Gastrocnemius medialis (tissue), 4 donors: ENCODE results near the gene NCL. TPM values are rescaled to one million over a fixed set of nuclear protein-coding genes. Genes with fewer than 3 reads are reported as not detected.

ENCODE experiments used
- ATAC-seq, 2 donors: fragments of 150-250 bp; one replicate each; pipeline ENCODE4 v1.9.1; 2016
- DNase-seq, 2 donors: peaks; one replicate each; pipeline ENCODE4 v3.0.0-alpha.2; 2019
- H3K27ac ChIP-seq, 4 donors: fragments of 200-600 bp; sonication (generic); 1 replicate in 1 of 4; 2 replicates in 3 of 4; pipeline ENCODE4 v1.5.1; 2016 to 2018; ENCODE audit warnings: mild to moderate bottlenecking in 2 of 4, moderate library complexity in 1 of 4
- H3K27me3 ChIP-seq, 3 donors: fragments of 200-600 bp; sonication (generic) in 2 of 3; 1 replicate in 1 of 3; 2 replicates in 2 of 3; pipeline versions ENCODE4 v1.5.1 to v1.6.0; 2016 to 2019; ENCODE audit warnings: mild to moderate bottlenecking in 1 of 3, moderate library complexity in 1 of 3
- H3K36me3 ChIP-seq, 2 donors: fragments of 200-600 bp; sonication (generic) in 1 of 2; one replicate each; pipeline ENCODE4 v1.5.1; 2017 to 2018
- H3K4me1 ChIP-seq, 2 donors: fragments of 200-600 bp; sonication (generic) in 1 of 2; one replicate each; pipeline ENCODE4 v1.5.1; 2016 to 2017; ENCODE audit warnings: mild to moderate bottlenecking in 2 of 2
- H3K4me3 ChIP-seq, 4 donors: fragments of 200-600 bp; sonication (generic) in 3 of 4; 1 replicate in 1 of 4; 2 replicates in 3 of 4; pipeline ENCODE4 v1.5.1; 2016 to 2019; ENCODE audit warnings: mild to moderate bottlenecking in 2 of 4
- H3K9me3 ChIP-seq, 3 donors: fragments of 200-600 bp; sonication (generic) in 2 of 3; 1 replicate in 1 of 3; 2 replicates in 2 of 3; pipeline ENCODE4 v1.5.1; 2016 to 2019
- POLR2A ChIP-seq, 2 donors: fragments of 450-650 bp; IDR thresholded peaks; one replicate each; pipeline ENCODE4 v1.6.1; 2017; ENCODE audit warnings: antibody characterized with exemption in 2 of 2, mild to moderate bottlenecking in 2 of 2, moderate library complexity in 2 of 2
- in situ Hi-C, 4 donors: fragments of 200-750 bp; cut with MboI; loops; one replicate each; pipeline versions ENCODE4 v1.15.0 to v1.8.0; 2017; ENCODE audit warnings: low sequenced_read_pairs in 4 of 4
- intact Hi-C: fragments of 100-400 bp; cut with DNase I; formaldehyde crosslinking; loops from one replicate; pipeline ENCODE4 v1.15.1; 2023; ENCODE audit warnings: low total_unique reads
- total RNA-seq, 4 donors: library from RNA; depleted of rRNA; stranded (reverse); fragments of >200 nt; gene quantifications; one replicate each; pipeline versions ENCODE4 v1.1.0 to v1.2.3, GENCODE V29; 2016
- TF ChIP-seq, protein P1 (sequence below), 5 experiments: fragments of 450-650 bp in 3 of 5; fragments of 200-600 bp in 2 of 5; sonication (generic) in 2 of 5; IDR thresholded peaks in 4 of 5; conservative IDR thresholded peaks in 1 of 5; 1 replicate in 4 of 5; 2 replicates in 1 of 5; pipeline ENCODE4 v1.5.1; 2016 to 2019; ENCODE audit warnings: antibody characterized with exemption in 5 of 5, mild to moderate bottlenecking in 3 of 5, moderate library complexity in 3 of 5

NCL gene
- total RNA-seq, 4 donors from 2014 or later = 48.8 to 174 (median 124) TPM

DNA sequence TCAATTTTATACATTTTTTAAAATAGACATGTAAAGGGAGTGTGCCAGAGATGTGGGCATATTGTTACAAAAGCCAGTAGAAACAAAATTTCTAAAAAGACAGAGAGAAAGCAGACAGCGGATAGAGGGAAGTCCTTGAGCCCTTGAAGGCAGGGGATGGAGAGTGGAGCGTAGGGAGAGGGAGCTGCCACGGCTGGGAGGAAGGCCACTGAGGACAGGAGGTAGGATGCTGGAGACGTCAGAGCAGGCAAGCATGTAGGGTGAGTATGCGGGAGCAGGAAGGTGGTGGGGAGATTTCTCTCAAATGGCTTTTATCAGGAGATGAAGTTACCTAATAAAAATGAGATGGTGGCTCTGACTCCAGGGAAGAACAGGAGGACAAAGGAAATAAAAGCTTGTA lies 24.0 kb upstream of the NCL start:
- no peak for DNase-seq
- no peaks in the 10 kb centered on the region for H3K9me3 ChIP-seq
- ATAC-seq = no peak
- in situ Hi-C loops = no loop called here
- TF ChIP-seq, protein P1, sequence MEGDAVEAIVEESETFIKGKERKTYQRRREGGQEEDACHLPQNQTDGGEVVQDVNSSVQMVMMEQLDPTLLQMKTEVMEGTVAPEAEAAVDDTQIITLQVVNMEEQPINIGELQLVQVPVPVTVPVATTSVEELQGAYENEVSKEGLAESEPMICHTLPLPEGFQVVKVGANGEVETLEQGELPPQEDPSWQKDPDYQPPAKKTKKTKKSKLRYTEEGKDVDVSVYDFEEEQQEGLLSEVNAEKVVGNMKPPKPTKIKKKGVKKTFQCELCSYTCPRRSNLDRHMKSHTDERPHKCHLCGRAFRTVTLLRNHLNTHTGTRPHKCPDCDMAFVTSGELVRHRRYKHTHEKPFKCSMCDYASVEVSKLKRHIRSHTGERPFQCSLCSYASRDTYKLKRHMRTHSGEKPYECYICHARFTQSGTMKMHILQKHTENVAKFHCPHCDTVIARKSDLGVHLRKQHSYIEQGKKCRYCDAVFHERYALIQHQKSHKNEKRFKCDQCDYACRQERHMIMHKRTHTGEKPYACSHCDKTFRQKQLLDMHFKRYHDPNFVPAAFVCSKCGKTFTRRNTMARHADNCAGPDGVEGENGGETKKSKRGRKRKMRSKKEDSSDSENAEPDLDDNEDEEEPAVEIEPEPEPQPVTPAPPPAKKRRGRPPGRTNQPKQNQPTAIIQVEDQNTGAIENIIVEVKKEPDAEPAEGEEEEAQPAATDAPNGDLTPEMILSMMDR (IDR thresholded peaks at IDR 0.05 in 4 of 5, conservative IDR thresholded peaks at IDR 0.05 in 1 of 5) = no peak
- TF ChIP-seq POLR2A (IDR thresholded peaks at IDR 0.05) = no peak
- intact Hi-C loops = no loop called here
- H3K36me3 ChIP-seq = no peaks in the 10 kb centered on the region
- H3K4me1 ChIP-seq = no peaks in the 10 kb centered on the region
- no peak overlapping the region for H3K27ac ChIP-seq
- H3K4me3 ChIP-seq = no peak overlapping the region
- H3K27me3 ChIP-seq = no peaks in the 10 kb centered on the region

DNA sequence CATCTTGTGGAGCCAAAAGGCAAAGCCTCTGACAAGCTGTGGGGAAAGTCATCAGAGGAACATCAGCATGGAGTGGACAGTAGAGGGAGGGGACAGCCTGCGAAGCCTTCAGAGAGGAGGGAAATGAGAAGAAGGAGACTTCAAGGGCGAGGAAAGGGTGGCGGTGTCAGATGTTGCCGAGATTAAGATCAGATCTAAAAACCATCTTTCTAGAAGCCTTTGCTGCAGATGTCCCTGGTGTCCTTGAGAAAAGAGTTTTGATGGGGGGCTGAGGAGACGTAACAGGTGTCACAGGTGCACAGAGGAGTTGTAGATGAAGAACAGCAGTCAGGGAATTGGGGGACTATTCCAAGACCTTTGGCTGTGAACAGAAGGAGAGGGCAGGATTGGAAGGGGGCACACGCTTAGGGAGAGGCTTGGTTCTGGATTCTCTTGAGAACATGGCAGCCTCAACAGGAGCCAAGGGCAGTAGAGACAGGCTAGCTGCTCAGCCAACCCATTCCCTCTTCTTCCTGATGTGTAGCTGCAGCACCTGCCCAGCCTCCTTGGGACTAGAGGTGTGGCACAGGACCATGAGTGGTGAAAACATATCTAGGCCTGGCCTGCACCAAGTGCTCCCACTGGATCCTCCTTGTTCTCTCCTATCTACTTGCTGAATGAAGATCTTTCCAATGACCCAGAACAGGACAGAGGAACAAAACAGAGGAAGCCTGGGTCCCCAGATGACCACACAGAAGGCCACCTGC lies 22.7 kb upstream of the NCL start:
- in situ Hi-C loops = no loop called here
- TF ChIP-seq POLR2A (IDR thresholded peaks at IDR 0.05) = no peak
- TF ChIP-seq, protein P1 (IDR thresholded peaks at IDR 0.05 in 4 of 5, conservative IDR thresholded peaks at IDR 0.05 in 1 of 5) = no peak
- H3K9me3 ChIP-seq = no peaks in the 10 kb centered on the region
- H3K27ac ChIP-seq = no peak overlapping the region
- no peak overlapping the region for H3K4me3 ChIP-seq
- DNase-seq (no peak), ATAC-seq (no peak)
- H3K36me3 ChIP-seq = no peaks in the 10 kb centered on the region
- intact Hi-C loops = no loop called here
- H3K4me1 ChIP-seq = no peaks in the 10 kb centered on the region
- H3K27me3 ChIP-seq = no peaks in the 10 kb centered on the region

DNA sequence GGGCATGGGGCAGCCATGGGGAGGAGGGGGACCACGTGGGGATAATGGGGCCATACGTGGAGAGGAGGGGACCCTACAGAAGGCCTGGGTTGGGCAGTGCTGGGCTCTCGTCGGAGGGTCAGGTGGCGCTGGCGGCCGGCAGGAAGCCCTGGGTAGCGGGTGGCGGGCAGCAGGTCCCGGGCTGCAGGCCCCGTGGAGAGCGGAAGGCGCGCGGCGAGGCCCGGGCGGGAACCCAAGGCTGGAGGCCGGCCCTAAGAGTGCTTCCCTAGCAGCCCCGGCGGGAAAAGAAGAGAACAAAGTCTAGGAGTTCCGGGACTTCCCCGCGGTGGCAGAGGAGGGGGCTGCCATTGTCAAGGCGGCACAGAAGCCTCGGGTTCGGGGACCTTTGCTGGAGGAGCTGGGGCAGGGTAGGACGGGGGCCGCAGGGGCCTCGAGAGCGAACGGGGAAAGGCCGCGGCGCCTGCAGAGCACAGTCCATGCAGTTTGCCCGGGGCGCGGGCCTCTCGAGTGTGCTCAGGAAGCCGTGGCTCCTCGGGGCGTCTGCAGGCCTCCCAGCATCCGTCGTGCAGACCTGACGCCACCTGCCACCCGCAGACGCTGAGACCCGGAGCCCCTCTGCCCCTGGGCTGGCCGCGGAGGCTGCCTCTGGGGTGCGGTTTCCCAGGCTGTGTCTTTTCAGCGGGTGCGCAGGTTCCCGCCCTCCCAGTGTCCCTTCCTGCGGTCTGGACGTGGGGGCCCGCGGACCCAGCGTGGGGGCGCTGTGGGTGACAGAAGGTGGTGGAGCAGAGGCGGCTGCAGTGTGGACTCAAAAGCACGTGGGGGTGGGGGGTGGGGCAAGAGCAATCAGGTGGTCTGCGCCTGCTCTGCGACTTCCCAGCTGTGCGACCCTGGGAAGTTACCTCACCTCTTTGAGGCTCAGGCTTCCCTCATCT lies 19.4 kb upstream of the NCL start:
- intact Hi-C loops = no loop called here
- ATAC-seq = peak; percentile 17 to 26

DNA sequence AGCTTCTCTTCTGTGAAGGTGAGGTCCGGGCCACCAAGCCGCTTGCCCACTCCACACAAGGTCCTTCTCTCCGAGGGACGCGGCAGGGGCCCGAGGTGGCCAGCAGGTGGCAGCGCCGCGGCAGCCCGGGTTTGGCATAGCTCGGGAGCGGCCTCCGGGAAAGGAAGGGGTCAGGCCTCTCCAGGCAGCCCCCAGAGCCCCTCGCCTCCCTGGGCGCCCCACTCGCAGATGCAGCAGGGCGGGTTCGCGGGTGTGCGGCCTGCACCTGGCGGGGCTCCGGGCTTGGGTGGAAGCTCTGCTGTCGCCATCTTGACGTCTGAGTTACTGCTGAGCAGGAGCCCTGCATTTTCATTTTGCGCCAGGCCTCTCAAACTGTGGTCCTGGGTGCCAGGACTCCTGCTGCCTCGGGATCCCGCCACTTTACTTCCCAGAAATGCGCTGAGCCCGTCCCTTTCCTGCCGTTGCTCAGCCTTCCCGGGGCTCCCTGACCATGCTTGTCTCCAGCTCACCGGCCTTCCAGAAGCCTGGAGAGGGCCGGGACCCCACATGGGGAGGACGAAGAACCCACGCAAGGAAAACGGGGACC lies 18.6 kb upstream of the NCL start:
- peak overlapping the region; percentile 48 to 83 (median 72) for H3K27ac ChIP-seq
- peak; percentile 46 to 66 for DNase-seq
- no peaks in the 10 kb centered on the region for H3K27me3 ChIP-seq
- TF ChIP-seq POLR2A (IDR thresholded peaks at IDR 0.05) = no peak
- TF ChIP-seq, protein P1 (IDR thresholded peaks at IDR 0.05 in 4 of 5, conservative IDR thresholded peaks at IDR 0.05 in 1 of 5) = peak; percentile 78 to 96 (median 82)
- peak; percentile 72 to 91 for ATAC-seq
- no peaks in the 10 kb centered on the region for H3K9me3 ChIP-seq
- peak overlapping the region; percentile 46 to 70 (median 58) for H3K4me3 ChIP-seq
- in situ Hi-C loops (no loop called here), intact Hi-C loops (loop anchor here (1.0 kb wide), 1 partner anchor 75 kb away; no protein-coding TSS in a partner anchor)
- no peaks in the 10 kb centered on the region for H3K4me1 ChIP-seq
- no peaks in the 10 kb centered on the region for H3K36me3 ChIP-seq

More for the DNA sequence above, 19.4 kb upstream of the NCL start:
- in situ Hi-C loops = no loop called here
- Histone ChIP-seq H3K27ac (peak overlapping the region; percentile 48 to 83 (median 72)), H3K27me3 (no peaks in the 10 kb centered on the region), H3K36me3 (no peaks in the 10 kb centered on the region), H3K4me3 (peak overlapping the region; percentile 46 to 70 (median 58)), H3K9me3 (no peaks in the 10 kb centered on the region), H3K4me1 (no peaks in the 10 kb centered on the region)
- no peak for DNase-seq
- TF ChIP-seq, protein P1 (IDR thresholded peaks at IDR 0.05 in 4 of 5, conservative IDR thresholded peaks at IDR 0.05 in 1 of 5) = no peak
- no peak for TF ChIP-seq POLR2A (IDR thresholded peaks at IDR 0.05)
